Measurements from ENCODE around the gene MTHFR.

The MTHFR gene

GRCh38 chr1:11793819-11794218, 11.9 kb downstream of the MTHFR start:
- ATAC-seq (ENCODE audit: low read depth) (no peak), DNase-seq (ENCODE audit: low spot score) (no peak)
- H3K27ac ChIP-seq (ENCODE audit: poor library complexity, severe bottlenecking) = no peak overlapping the region
- H3K36me3 ChIP-seq (ENCODE audit: low read depth) = peaks cover 46% of the 10 kb centered on the region
- H3K4me3 ChIP-seq (ENCODE audit: severe bottlenecking) = no peak overlapping the region
- H3K27me3 ChIP-seq (ENCODE audit: insufficient read depth, poor library complexity, severe bottlenecking) = no peaks in the 10 kb centered on the region
- H3K4me1 ChIP-seq (ENCODE audit: insufficient read depth, poor library complexity, severe bottlenecking) = peaks cover 8% of the 10 kb centered on the region
- no peak for TF ChIP-seq CTCF (IDR thresholded peaks at IDR 0.05; ENCODE audit: poor library complexity, severe bottlenecking)
- H3K9me3 ChIP-seq (ENCODE audit: severe bottlenecking) = no peaks in the 10 kb centered on the region

- no peak for DNase-seq (ENCODE audit: low spot score)
- H3K9me3 ChIP-seq (ENCODE audit: severe bottlenecking) = no peaks in the 10 kb centered on the region
- H3K36me3 ChIP-seq (ENCODE audit: low read depth) = peaks cover 32% of the 10 kb centered on the region
- TF ChIP-seq CTCF (IDR thresholded peaks at IDR 0.05; ENCODE audit: poor library complexity, severe bottlenecking) = no peak
- ATAC-seq (ENCODE audit: low read depth) = no peak
- H3K4me1 ChIP-seq (ENCODE audit: insufficient read depth, poor library complexity, severe bottlenecking) = peaks cover 15% of the 10 kb centered on the region
- H3K27ac ChIP-seq (ENCODE audit: poor library complexity, severe bottlenecking) = no peak overlapping the region
- no peaks in the 10 kb centered on the region for H3K27me3 ChIP-seq (ENCODE audit: insufficient read depth, poor library complexity, severe bottlenecking)
- no peak overlapping the region for H3K4me3 ChIP-seq (ENCODE audit: severe bottlenecking)
Observed at GRCh38 chr1:11792106-11792505, 13.7 kb downstream of the MTHFR start.

- Histone ChIP-seq H3K4me3 (ENCODE audit: severe bottlenecking) (no peak overlapping the region), H3K27me3 (ENCODE audit: insufficient read depth, poor library complexity, severe bottlenecking) (no peaks in the 10 kb centered on the region), H3K36me3 (ENCODE audit: low read depth) (peaks cover 26% of the 10 kb centered on the region), H3K27ac (ENCODE audit: poor library complexity, severe bottlenecking) (no peak overlapping the region), H3K4me1 (ENCODE audit: insufficient read depth, poor library complexity, severe bottlenecking) (peaks cover 15% of the 10 kb centered on the region), H3K9me3 (ENCODE audit: severe bottlenecking) (no peaks in the 10 kb centered on the region)
- peak; percentile 67 for ATAC-seq (ENCODE audit: low read depth)
- TF ChIP-seq CTCF (IDR thresholded peaks at IDR 0.05; ENCODE audit: poor library complexity, severe bottlenecking) = no peak
- DNase-seq (ENCODE audit: low spot score) = no peak
Observed at GRCh38 chr1:11790880-11791715, 14.7 kb downstream of the MTHFR start.

GRCh38 chr1:11790101-11790879, 15.5 kb downstream of the MTHFR start:
- ATAC-seq (ENCODE audit: low read depth) (no peak), DNase-seq (ENCODE audit: low spot score) (no peak)
- no peaks in the 10 kb centered on the region for H3K9me3 ChIP-seq (ENCODE audit: severe bottlenecking)
- H3K27ac ChIP-seq (ENCODE audit: poor library complexity, severe bottlenecking) = no peak overlapping the region
- TF ChIP-seq CTCF (IDR thresholded peaks at IDR 0.05; ENCODE audit: poor library complexity, severe bottlenecking) = no peak
- H3K36me3 ChIP-seq (ENCODE audit: low read depth) = peaks cover 18% of the 10 kb centered on the region
- no peak overlapping the region for H3K4me3 ChIP-seq (ENCODE audit: severe bottlenecking)
- peaks cover 15% of the 10 kb centered on the region for H3K4me1 ChIP-seq (ENCODE audit: insufficient read depth, poor library complexity, severe bottlenecking)
- H3K27me3 ChIP-seq (ENCODE audit: insufficient read depth, poor library complexity, severe bottlenecking) = no peaks in the 10 kb centered on the region

Data from RWPE2 (cell line).